Neural progenitor cell (in vitro differentiated cells): Measurements from ENCODE around the gene TRAPPC6A.

Experiments
- CTCF ChIP-seq: fragments of 200-600 bp; sonication (generic); IDR thresholded peaks from 2 replicates; pipeline ENCODE4 v1.5.1; 2017; ENCODE audit warnings: antibody characterized with exemption, mild to moderate bottlenecking
- EZH2 ChIP-seq: fragments of 200-600 bp; sonication (generic); IDR thresholded peaks from 2 replicates; pipeline ENCODE4 v1.6.1; 2017; ENCODE audit warnings: antibody characterized with exemption, mild to moderate bottlenecking, moderate library complexity
- EZH2phosphoT487 ChIP-seq: fragments of 200-600 bp; sonication (generic); IDR thresholded peaks from 2 replicates; pipeline ENCODE4 v1.6.1; 2017; ENCODE audit warnings: antibody characterized with exemption

DNA sequence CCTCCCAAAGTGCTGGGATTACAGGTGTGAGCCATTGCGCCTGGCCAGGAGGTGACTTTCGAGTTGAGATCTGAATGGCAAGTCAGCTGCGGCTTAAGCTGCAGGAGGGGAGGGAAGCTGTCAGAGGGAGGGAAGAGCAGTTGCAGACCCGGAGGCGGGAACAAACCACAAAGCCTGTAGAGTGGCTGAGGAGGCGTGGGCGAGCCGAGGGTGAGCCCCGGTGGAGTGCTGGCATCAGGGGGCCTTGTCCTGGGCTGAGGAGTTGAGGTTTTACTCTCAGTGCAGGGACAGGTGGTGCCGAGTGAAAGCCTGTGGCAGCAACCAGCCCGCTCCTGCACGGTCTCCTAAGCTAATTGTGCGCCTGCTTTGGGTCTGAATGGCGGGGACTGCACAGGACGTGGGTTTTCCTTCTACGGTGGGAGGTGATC, 60.9 kb downstream of the TRAPPC6A start:
- no peak for TF ChIP-seq EZH2
- no peak for TF ChIP-seq EZH2phosphoT487
- no peak for TF ChIP-seq CTCF
